ENCODE measurements around the gene CPA2. TPM values are rescaled to one million over a fixed set of nuclear protein-coding genes. Genes with fewer than 3 reads are reported as not detected.
"Not testable (repeated sequence)": the region's sequence is repeated elsewhere in the genome, so short reads cannot be mapped to it uniquely, and the experiment has no call there.

CPA2 gene
- polyA plus RNA-seq, 1 experiment = 0.05 TPM

DNA sequence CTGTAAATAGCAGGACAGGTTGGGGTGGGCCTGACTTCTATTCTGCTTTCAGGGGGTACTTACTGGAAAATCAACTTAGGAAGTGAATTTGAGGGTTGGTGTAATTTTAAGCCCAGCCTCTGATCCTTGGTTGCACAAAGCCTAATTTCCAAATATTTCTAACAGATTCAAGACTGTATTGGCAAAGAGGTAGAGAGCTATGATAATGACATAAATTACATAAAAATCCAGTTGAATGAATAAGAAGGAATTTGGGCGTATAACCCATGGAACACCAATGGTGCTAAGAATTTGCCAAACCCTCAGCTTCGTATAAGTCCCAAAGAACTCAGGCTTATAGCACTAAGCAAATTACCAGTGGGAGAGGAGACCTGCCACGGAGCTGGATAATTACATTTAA, 38.2 kb downstream of the CPA2 start:
- Histone ChIP-seq H3K27ac (ENCODE audit: low read depth, low read length) (no peak overlapping the region), H3K9me3 (ENCODE audit: control insufficient read depth, insufficient read depth, low read length) (no peaks in the 10 kb centered on the region; the same call in 1 of the 2 replicates), H3K27me3 (ENCODE audit: control insufficient read depth, insufficient read depth, low read length) (no peaks in the 10 kb centered on the region), H3K4me3 (ENCODE audit: low read depth, low read length) (no peak overlapping the region)
- no peak for DNase-seq (ENCODE audit: low read depth, low spot score)
- CTCF ChIA-PET = no interaction called here
- TF ChIP-seq, protein P1, sequence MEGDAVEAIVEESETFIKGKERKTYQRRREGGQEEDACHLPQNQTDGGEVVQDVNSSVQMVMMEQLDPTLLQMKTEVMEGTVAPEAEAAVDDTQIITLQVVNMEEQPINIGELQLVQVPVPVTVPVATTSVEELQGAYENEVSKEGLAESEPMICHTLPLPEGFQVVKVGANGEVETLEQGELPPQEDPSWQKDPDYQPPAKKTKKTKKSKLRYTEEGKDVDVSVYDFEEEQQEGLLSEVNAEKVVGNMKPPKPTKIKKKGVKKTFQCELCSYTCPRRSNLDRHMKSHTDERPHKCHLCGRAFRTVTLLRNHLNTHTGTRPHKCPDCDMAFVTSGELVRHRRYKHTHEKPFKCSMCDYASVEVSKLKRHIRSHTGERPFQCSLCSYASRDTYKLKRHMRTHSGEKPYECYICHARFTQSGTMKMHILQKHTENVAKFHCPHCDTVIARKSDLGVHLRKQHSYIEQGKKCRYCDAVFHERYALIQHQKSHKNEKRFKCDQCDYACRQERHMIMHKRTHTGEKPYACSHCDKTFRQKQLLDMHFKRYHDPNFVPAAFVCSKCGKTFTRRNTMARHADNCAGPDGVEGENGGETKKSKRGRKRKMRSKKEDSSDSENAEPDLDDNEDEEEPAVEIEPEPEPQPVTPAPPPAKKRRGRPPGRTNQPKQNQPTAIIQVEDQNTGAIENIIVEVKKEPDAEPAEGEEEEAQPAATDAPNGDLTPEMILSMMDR (IDR thresholded peaks at IDR 0.05; ENCODE audit: low read depth, low read length) = no peak
- POLR2A ChIA-PET = no interaction called here

- CTCF ChIA-PET = no interaction called here
- POLR2A ChIA-PET = no interaction called here
- no peak overlapping the region for H3K27ac ChIP-seq (ENCODE audit: low read depth, low read length)
- TF ChIP-seq, protein P1 (IDR thresholded peaks at IDR 0.05; ENCODE audit: low read depth, low read length) = no peak
- no peak for DNase-seq (ENCODE audit: low read depth, low spot score)
- no peak overlapping the region for H3K4me3 ChIP-seq (ENCODE audit: low read depth, low read length)
- H3K27me3 ChIP-seq (ENCODE audit: control insufficient read depth, insufficient read depth, low read length) = no peaks in the 10 kb centered on the region
- H3K9me3 ChIP-seq (ENCODE audit: control insufficient read depth, insufficient read depth, low read length) = no peaks in the 10 kb centered on the region; the same call in 1 of the 2 replicates
Measured at GRCh38 chr7:130305433-130306042, 38.9 kb downstream of the CPA2 start.

- no peak overlapping the region for H3K4me3 ChIP-seq (ENCODE audit: low read depth, low read length)
- no peaks in the 10 kb centered on the region for H3K27me3 ChIP-seq (ENCODE audit: control insufficient read depth, insufficient read depth, low read length)
- no peak overlapping the region for H3K27ac ChIP-seq (ENCODE audit: low read depth, low read length)
- ChIA-PET POLR2A (no interaction called here), CTCF (no interaction called here)
- TF ChIP-seq, protein P1 (IDR thresholded peaks at IDR 0.05; ENCODE audit: low read depth, low read length) = no peak
- H3K9me3 ChIP-seq (ENCODE audit: control insufficient read depth, insufficient read depth, low read length) = peaks cover 2% of the 10 kb centered on the region; the same call in 1 of the 2 replicates
- DNase-seq (ENCODE audit: low read depth, low spot score) = no peak
Measured at GRCh38 chr7:130309986-130310385, 43.3 kb downstream of the CPA2 start.

- ChIA-PET POLR2A (no interaction called here), CTCF (interaction anchor here (0.6 kb wide), 1 partner anchor 242 kb away, joined by 3 read pairs; no protein-coding TSS in a partner anchor)
- H3K27ac ChIP-seq (ENCODE audit: low read depth, low read length) = no peak overlapping the region
- no peak for DNase-seq (ENCODE audit: low read depth, low spot score)
- H3K4me3 ChIP-seq (ENCODE audit: low read depth, low read length) = no peak overlapping the region
- peaks cover 2% of the 10 kb centered on the region; the same call in 1 of the 2 replicates for H3K9me3 ChIP-seq (ENCODE audit: control insufficient read depth, insufficient read depth, low read length)
- H3K27me3 ChIP-seq (ENCODE audit: control insufficient read depth, insufficient read depth, low read length) = no peaks in the 10 kb centered on the region
- TF ChIP-seq, protein P1 (IDR thresholded peaks at IDR 0.05; ENCODE audit: low read depth, low read length) = no peak
Measured at GRCh38 chr7:130314305-130314704, 47.6 kb downstream of the CPA2 start.

GRCh38 chr7:130319541-130319940, 52.9 kb downstream of the CPA2 start:
- TF ChIP-seq, protein P1 (IDR thresholded peaks at IDR 0.05; ENCODE audit: low read depth, low read length) = no peak
- CTCF ChIA-PET = no interaction called here
- POLR2A ChIA-PET = no interaction called here

GRCh38 chr7:130321542-130322229, 55.0 kb downstream of the CPA2 start:
- CTCF ChIA-PET; H3K27me3 ChIP-seq (ENCODE audit: control insufficient read depth, insufficient read depth, low read length); POLR2A ChIA-PET; H3K4me3 ChIP-seq (ENCODE audit: low read depth, low read length); H3K27ac ChIP-seq (ENCODE audit: low read depth, low read length); DNase-seq (ENCODE audit: low read depth, low spot score); H3K9me3 ChIP-seq (ENCODE audit: control insufficient read depth, insufficient read depth, low read length): not testable (repeated sequence)

More at GRCh38 chr7:130319541-130319940, 52.9 kb downstream of the CPA2 start:
- Histone ChIP-seq H3K27me3 (ENCODE audit: control insufficient read depth, insufficient read depth, low read length) (no peaks in the 10 kb centered on the region), H3K4me3 (ENCODE audit: low read depth, low read length) (no peak overlapping the region), H3K9me3 (ENCODE audit: control insufficient read depth, insufficient read depth, low read length) (no peaks in the 10 kb centered on the region), H3K27ac (ENCODE audit: low read depth, low read length) (no peak overlapping the region)
- no peak for DNase-seq (ENCODE audit: low read depth, low spot score)
